Neural progenitor cell (in vitro differentiated cells): Measurements from ENCODE around the gene SSH3. TPM values are rescaled to one million over a fixed set of nuclear protein-coding genes. Genes with fewer than 3 reads are reported as not detected.

Source experiments
- DNase-seq: peaks from one replicate; pipeline ENCODE4 v3.0.0-alpha.2; 2016; ENCODE audit warnings: low spot score
- H2AFZ ChIP-seq: fragments of 200-600 bp; sonication (generic); replicated peaks from 2 replicates; pipeline ENCODE4 v1.6.1; 2016; ENCODE audit warnings: antibody characterized with exemption
- H3F3A ChIP-seq: fragments of 200-600 bp; sonication (generic); 2 replicates; pipeline ENCODE4 v1.6.1; 2016; ENCODE audit warnings: antibody characterized with exemption, low read depth
- H3K27ac ChIP-seq: fragments of 200-600 bp; sonication (generic); 2 replicates; pipeline ENCODE4 v1.5.1; 2016; ENCODE audit warnings: mild to moderate bottlenecking
- H3K27me3 ChIP-seq: fragments of 200-600 bp; sonication (generic); 2 replicates; pipeline ENCODE4 v1.6.1; 2016; ENCODE audit warnings: mild to moderate bottlenecking, moderate library complexity
- H3K36me3 ChIP-seq: fragments of 200-600 bp; sonication (generic); 2 replicates; pipeline ENCODE4 v1.5.1; 2016
- H3K4me1 ChIP-seq: fragments of 200-600 bp; sonication (generic); 2 replicates; pipeline ENCODE4 v1.6.1; 2016; ENCODE audit warnings: mixed run types
- H3K4me2 ChIP-seq: fragments of 200-600 bp; sonication (generic); 2 replicates; pipeline ENCODE4 v1.6.1; 2016
- H3K4me3 ChIP-seq: fragments of 200-600 bp; sonication (generic); 2 replicates; pipeline ENCODE4 v1.5.1; 2016
- H3K79me2 ChIP-seq: fragments of 200-600 bp; sonication (generic); 2 replicates; pipeline ENCODE4 v1.6.1; 2016; ENCODE audit warnings: low read depth
- H3K9ac ChIP-seq: fragments of 200-600 bp; sonication (generic); 2 replicates; pipeline ENCODE4 v1.6.1; 2016
- H3K9me3 ChIP-seq: fragments of 200-600 bp; sonication (generic); 2 replicates; pipeline ENCODE4 v1.5.1; 2016; ENCODE audit warnings: low read depth
- H4K20me1 ChIP-seq: fragments of 200-600 bp; sonication (generic); 2 replicates; pipeline ENCODE4 v1.6.1; 2016; ENCODE audit warnings: low read depth
- H3K27ac Mint-ChIP-seq: 3 replicates; pipeline ENCODE4 v1.8.0; 2021; ENCODE audit warnings: mixed read lengths
- H3K27me3 Mint-ChIP-seq: 2 replicates; pipeline ENCODE4 v1.8.0; 2022; ENCODE audit warnings: low read depth, mild to moderate bottlenecking, inconsistent platforms, moderate library complexity, mixed read lengths; ENCODE audit not compliant: insufficient read depth
- H3K36me3 Mint-ChIP-seq: 3 replicates; pipeline ENCODE4 v1.8.0; 2021; ENCODE audit warnings: mixed read lengths
- H3K4me1 Mint-ChIP-seq: 3 replicates; pipeline ENCODE4 v1.8.0; 2021; ENCODE audit warnings: mixed read lengths
- H3K4me3 Mint-ChIP-seq: 3 replicates; pipeline ENCODE4 v1.8.0; 2021; ENCODE audit warnings: mild to moderate bottlenecking, moderate library complexity, mixed read lengths
- H3K9me3 Mint-ChIP-seq: 3 replicates; pipeline ENCODE4 v1.8.0; 2020; ENCODE audit warnings: mixed read lengths
- EZH2 ChIP-seq: fragments of 200-600 bp; sonication (generic); IDR thresholded peaks from 2 replicates; pipeline ENCODE4 v1.6.1; 2017; ENCODE audit warnings: antibody characterized with exemption, mild to moderate bottlenecking, moderate library complexity
- EZH2phosphoT487 ChIP-seq: fragments of 200-600 bp; sonication (generic); IDR thresholded peaks from 2 replicates; pipeline ENCODE4 v1.6.1; 2017; ENCODE audit warnings: antibody characterized with exemption
- total RNA-seq: library from RNA; depleted of rRNA; stranded (reverse); fragments of >200 nt; gene quantifications from 2 replicates; pipeline ENCODE4 v1.2.3, GENCODE V29; 2015; ENCODE audit warnings: low replicate concordance
- TF ChIP-seq, protein P1 (sequence below): fragments of 200-600 bp; sonication (generic); IDR thresholded peaks from 2 replicates; pipeline ENCODE4 v1.5.1; 2017; ENCODE audit warnings: antibody characterized with exemption, mild to moderate bottlenecking

SSH3 gene
- total RNA-seq, 1 donor from 2014 or later: 1.4 TPM

GRCh38 chr11:67354075-67355022, 51.0 kb downstream of the SSH3 start:
- peak; percentile 29 for DNase-seq
- Histone ChIP-seq H2AFZ (peak overlapping the region; percentile 90), H3K36me3 (no peaks in the 10 kb centered on the region), H3K9ac (peak overlapping the region; percentile 30), H3K4me1 (peaks cover 38% of the 10 kb centered on the region), H3K4me3 (peak overlapping the region; percentile 89), H3F3A (peaks cover 25% of the 10 kb centered on the region), H3K4me2 (peak overlapping the region; percentile 91), H3K27me3 (no peaks in the 10 kb centered on the region), H3K27ac (peak overlapping the region; percentile 87), H3K9me3 (no peaks in the 10 kb centered on the region), H3K79me2 (no peaks in the 10 kb centered on the region), H4K20me1 (no peaks in the 10 kb centered on the region)
- Mint-ChIP-seq H3K36me3 (no peaks in the 10 kb centered on the region), H3K27me3 (peaks cover 6% of the 10 kb centered on the region), H3K4me3 (peak overlapping the region; percentile 87), H3K27ac (no peak overlapping the region), H3K9me3 (no peaks in the 10 kb centered on the region), H3K4me1 (peaks cover 38% of the 10 kb centered on the region)
- TF ChIP-seq EZH2phosphoT487 (no peak), EZH2 (no peak)
- TF ChIP-seq, protein P1, sequence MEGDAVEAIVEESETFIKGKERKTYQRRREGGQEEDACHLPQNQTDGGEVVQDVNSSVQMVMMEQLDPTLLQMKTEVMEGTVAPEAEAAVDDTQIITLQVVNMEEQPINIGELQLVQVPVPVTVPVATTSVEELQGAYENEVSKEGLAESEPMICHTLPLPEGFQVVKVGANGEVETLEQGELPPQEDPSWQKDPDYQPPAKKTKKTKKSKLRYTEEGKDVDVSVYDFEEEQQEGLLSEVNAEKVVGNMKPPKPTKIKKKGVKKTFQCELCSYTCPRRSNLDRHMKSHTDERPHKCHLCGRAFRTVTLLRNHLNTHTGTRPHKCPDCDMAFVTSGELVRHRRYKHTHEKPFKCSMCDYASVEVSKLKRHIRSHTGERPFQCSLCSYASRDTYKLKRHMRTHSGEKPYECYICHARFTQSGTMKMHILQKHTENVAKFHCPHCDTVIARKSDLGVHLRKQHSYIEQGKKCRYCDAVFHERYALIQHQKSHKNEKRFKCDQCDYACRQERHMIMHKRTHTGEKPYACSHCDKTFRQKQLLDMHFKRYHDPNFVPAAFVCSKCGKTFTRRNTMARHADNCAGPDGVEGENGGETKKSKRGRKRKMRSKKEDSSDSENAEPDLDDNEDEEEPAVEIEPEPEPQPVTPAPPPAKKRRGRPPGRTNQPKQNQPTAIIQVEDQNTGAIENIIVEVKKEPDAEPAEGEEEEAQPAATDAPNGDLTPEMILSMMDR: no peak

DNA sequence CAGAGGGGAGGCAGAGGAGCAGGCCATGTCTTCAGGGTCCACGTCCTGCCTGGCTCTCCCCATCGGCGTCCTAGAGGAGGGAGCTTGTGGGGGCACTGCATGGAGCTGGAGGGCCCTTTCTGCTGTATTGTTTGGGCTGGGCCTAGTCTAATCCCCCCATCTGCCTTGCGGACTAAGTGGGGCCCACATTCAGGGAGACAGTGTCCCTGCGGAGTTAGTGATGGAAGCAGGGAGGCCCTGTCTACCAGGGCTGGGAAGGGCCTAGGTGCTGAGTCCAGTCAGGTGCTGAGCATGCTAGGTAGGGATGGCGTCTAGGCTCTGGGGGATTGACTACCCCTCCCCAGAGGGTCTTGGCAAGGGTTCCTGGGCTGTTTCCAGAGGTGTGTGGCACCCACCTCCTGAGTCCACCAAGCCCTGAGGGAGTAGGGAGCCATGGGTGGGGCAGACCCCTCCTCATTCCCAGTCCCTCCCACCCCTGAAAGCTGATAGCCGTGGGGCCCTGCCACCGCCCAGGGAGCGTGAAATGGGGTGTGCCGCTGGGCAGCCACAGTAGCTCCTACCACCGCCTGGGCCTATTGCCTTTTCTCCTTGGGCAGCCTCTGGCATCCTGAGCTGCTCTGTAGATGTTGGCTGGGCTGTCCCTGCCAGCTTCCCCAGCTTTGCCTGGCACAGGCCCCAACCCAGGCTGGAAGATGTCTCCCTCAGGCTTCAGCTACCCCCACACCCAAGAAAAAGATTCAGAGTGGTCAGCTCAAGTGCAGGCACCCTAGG, 51.9 kb downstream of the SSH3 start:
- no peak for DNase-seq
- Histone ChIP-seq H3K36me3 (no peaks in the 10 kb centered on the region), H3K4me2 (peak overlapping the region; percentile 91), H3K79me2 (no peaks in the 10 kb centered on the region), H4K20me1 (no peaks in the 10 kb centered on the region), H2AFZ (no peak overlapping the region), H3K4me3 (no peak overlapping the region), H3K4me1 (peaks cover 38% of the 10 kb centered on the region), H3K27me3 (no peaks in the 10 kb centered on the region), H3K9me3 (no peaks in the 10 kb centered on the region), H3K9ac (no peak overlapping the region), H3F3A (peaks cover 25% of the 10 kb centered on the region), H3K27ac (peak overlapping the region; percentile 87)
- Mint-ChIP-seq H3K4me3 (no peak overlapping the region), H3K9me3 (no peaks in the 10 kb centered on the region), H3K4me1 (peaks cover 38% of the 10 kb centered on the region), H3K27me3 (peaks cover 6% of the 10 kb centered on the region), H3K36me3 (no peaks in the 10 kb centered on the region), H3K27ac (no peak overlapping the region)
- TF ChIP-seq, protein P1: no peak
- TF ChIP-seq EZH2 (no peak), EZH2phosphoT487 (no peak)

DNA sequence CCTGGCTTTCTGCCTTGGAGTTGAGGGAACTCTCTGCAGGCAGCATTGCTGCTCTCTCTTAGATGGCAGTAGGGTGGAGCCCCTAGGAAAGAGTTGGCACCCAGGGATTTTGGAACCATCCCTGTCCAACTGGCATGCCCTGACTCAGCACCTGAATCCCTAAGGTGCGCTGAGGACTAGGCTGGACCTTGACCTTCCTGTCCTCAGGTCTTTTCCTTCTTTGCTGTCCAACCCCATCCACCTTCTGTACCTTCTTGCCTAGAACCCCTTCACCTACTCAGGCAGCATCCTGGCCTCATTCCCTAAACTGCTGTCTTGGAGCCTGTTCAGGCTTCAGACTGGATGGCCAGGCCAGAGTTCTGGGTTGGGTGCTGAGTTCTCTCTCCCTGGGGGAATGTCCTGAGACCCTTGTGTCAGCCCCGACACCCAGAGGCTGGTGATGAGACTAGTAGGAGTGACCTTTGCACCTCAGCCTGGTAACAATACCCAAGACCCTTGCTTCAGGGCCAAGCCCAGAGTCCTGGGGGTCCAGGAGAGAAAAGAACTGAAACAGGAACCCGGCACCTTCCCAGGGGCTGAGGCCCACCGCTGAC, 52.6 kb downstream of the SSH3 start:
- Histone ChIP-seq H3K4me3 (no peak overlapping the region), H3K4me1 (peaks cover 38% of the 10 kb centered on the region), H4K20me1 (no peaks in the 10 kb centered on the region), H3K79me2 (no peaks in the 10 kb centered on the region), H3K36me3 (no peaks in the 10 kb centered on the region), H3K4me2 (peak overlapping the region; percentile 60), H3K9me3 (no peaks in the 10 kb centered on the region), H3K9ac (no peak overlapping the region), H3K27me3 (no peaks in the 10 kb centered on the region), H2AFZ (no peak overlapping the region), H3K27ac (no peak overlapping the region), H3F3A (peaks cover 25% of the 10 kb centered on the region)
- Mint-ChIP-seq H3K4me1 (peaks cover 38% of the 10 kb centered on the region), H3K27ac (peak overlapping the region; percentile 50), H3K9me3 (no peaks in the 10 kb centered on the region), H3K36me3 (no peaks in the 10 kb centered on the region), H3K4me3 (no peak overlapping the region), H3K27me3 (peaks cover 6% of the 10 kb centered on the region)
- TF ChIP-seq EZH2 (no peak), EZH2phosphoT487 (no peak)
- TF ChIP-seq, protein P1: no peak
- DNase-seq: peak; percentile 32
